ENCODE results near the gene RAPGEFL1. TPM values are rescaled to one million over a fixed set of nuclear protein-coding genes. Genes with fewer than 3 reads are reported as not detected.

RAPGEFL1 gene
- total RNA-seq, 1 donor from 2014 or later: 7.0 TPM

DNA sequence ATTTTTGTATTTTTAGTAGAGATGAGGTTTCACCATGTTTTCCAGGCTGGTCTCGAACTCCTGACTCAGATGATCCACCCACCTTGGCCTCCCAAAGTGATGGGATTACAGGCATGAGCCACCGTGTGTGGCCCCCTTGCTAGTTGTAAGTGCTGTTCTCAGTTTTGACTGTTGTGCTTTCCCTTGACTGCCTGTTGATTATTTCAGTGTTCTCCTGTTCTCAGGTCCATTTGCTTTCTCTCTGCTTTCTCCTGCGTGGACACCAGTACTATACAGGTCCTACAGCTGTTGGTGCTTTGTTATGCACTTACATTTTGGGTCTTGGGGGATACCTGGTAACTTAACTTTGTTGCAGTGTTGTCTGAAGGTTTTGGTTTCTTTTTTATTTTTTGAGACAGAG is 28.7 kb upstream of the RAPGEFL1 start:
- Histone ChIP-seq H3K9me3 (ENCODE audit: insufficient read depth, low read depth, low read length) (no peaks in the 10 kb centered on the region), H3K4me1 (ENCODE audit: insufficient read depth, low read length) (no peaks in the 10 kb centered on the region), H3K79me2 (ENCODE audit: insufficient read depth, low read length) (peaks cover 72% of the 10 kb centered on the region), H3K27me3 (ENCODE audit: insufficient read depth, low read length) (no peaks in the 10 kb centered on the region), H3K4me3 (ENCODE audit: insufficient read depth, low read depth, low read length) (no peak overlapping the region), H3K4me2 (ENCODE audit: low read length) (no peak overlapping the region), H2AFZ (ENCODE audit: low read depth, low read length) (no peak overlapping the region), H4K20me1 (ENCODE audit: insufficient read depth, low read length) (peaks cover 47% of the 10 kb centered on the region), H3K9ac (ENCODE audit: low read length) (no peak overlapping the region), H3K27ac (ENCODE audit: low read depth, low read length) (no peak overlapping the region), H3K36me3 (ENCODE audit: insufficient read depth, low read length) (peaks cover 31% of the 10 kb centered on the region)
- H3K36me3 Mint-ChIP-seq (ENCODE audit: low read depth, unreplicated experiment): peaks cover 21% of the 10 kb centered on the region
- H3K27me3 Mint-ChIP-seq (ENCODE audit: low read depth, unreplicated experiment): no peaks in the 10 kb centered on the region
- H3K27ac Mint-ChIP-seq (ENCODE audit: unreplicated experiment): no peak overlapping the region
- DNase-seq (ENCODE audit: low read depth): no peak
- no peak overlapping the region for H3K4me3 Mint-ChIP-seq (ENCODE audit: unreplicated experiment)
- no peak for FAIRE-seq
- TF ChIP-seq, protein P1, sequence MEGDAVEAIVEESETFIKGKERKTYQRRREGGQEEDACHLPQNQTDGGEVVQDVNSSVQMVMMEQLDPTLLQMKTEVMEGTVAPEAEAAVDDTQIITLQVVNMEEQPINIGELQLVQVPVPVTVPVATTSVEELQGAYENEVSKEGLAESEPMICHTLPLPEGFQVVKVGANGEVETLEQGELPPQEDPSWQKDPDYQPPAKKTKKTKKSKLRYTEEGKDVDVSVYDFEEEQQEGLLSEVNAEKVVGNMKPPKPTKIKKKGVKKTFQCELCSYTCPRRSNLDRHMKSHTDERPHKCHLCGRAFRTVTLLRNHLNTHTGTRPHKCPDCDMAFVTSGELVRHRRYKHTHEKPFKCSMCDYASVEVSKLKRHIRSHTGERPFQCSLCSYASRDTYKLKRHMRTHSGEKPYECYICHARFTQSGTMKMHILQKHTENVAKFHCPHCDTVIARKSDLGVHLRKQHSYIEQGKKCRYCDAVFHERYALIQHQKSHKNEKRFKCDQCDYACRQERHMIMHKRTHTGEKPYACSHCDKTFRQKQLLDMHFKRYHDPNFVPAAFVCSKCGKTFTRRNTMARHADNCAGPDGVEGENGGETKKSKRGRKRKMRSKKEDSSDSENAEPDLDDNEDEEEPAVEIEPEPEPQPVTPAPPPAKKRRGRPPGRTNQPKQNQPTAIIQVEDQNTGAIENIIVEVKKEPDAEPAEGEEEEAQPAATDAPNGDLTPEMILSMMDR (IDR thresholded peaks at IDR 0.05; ENCODE audit: insufficient read depth, low read depth, low read length): no peak
- TF ChIP-seq EZH2 (IDR thresholded peaks at IDR 0.05; ENCODE audit: insufficient read depth, low read length): no peak
- H3K9me3 Mint-ChIP-seq (ENCODE audit: unreplicated experiment): no peaks in the 10 kb centered on the region
- no peaks in the 10 kb centered on the region for H3K4me1 Mint-ChIP-seq (ENCODE audit: low read depth, unreplicated experiment)

- H3K27ac Mint-ChIP-seq (ENCODE audit: unreplicated experiment): no peak overlapping the region
- no peak for DNase-seq (ENCODE audit: low read depth)
- Histone ChIP-seq H3K9ac (ENCODE audit: low read length) (no peak overlapping the region), H3K4me3 (ENCODE audit: insufficient read depth, low read depth, low read length) (no peak overlapping the region), H3K4me2 (ENCODE audit: low read length) (no peak overlapping the region), H3K4me1 (ENCODE audit: insufficient read depth, low read length) (no peaks in the 10 kb centered on the region), H3K79me2 (ENCODE audit: insufficient read depth, low read length) (peaks cover 88% of the 10 kb centered on the region), H3K9me3 (ENCODE audit: insufficient read depth, low read depth, low read length) (no peaks in the 10 kb centered on the region), H3K36me3 (ENCODE audit: insufficient read depth, low read length) (peaks cover 38% of the 10 kb centered on the region), H3K27ac (ENCODE audit: low read depth, low read length) (no peak overlapping the region), H2AFZ (ENCODE audit: low read depth, low read length) (no peak overlapping the region), H4K20me1 (ENCODE audit: insufficient read depth, low read length) (peaks cover 55% of the 10 kb centered on the region), H3K27me3 (ENCODE audit: insufficient read depth, low read length) (no peaks in the 10 kb centered on the region)
- no peak overlapping the region for H3K4me3 Mint-ChIP-seq (ENCODE audit: unreplicated experiment)
- H3K4me1 Mint-ChIP-seq (ENCODE audit: low read depth, unreplicated experiment): no peaks in the 10 kb centered on the region
- H3K27me3 Mint-ChIP-seq (ENCODE audit: low read depth, unreplicated experiment): no peaks in the 10 kb centered on the region
- no peaks in the 10 kb centered on the region for H3K9me3 Mint-ChIP-seq (ENCODE audit: unreplicated experiment)
- H3K36me3 Mint-ChIP-seq (ENCODE audit: low read depth, unreplicated experiment): peaks cover 23% of the 10 kb centered on the region
- no peak for FAIRE-seq
- no peak for TF ChIP-seq EZH2 (IDR thresholded peaks at IDR 0.05; ENCODE audit: insufficient read depth, low read length)
- TF ChIP-seq, protein P1 (IDR thresholded peaks at IDR 0.05; ENCODE audit: insufficient read depth, low read depth, low read length): no peak
These were observed 27.0 kb upstream of the RAPGEFL1 start for GRCh38 chr17:40150276-40150675.

GRCh38 chr17:40151414-40151963 is 25.8 kb upstream of the RAPGEFL1 start:
- Histone ChIP-seq H4K20me1 (ENCODE audit: insufficient read depth, low read length) (peaks cover 61% of the 10 kb centered on the region), H3K27me3 (ENCODE audit: insufficient read depth, low read length) (no peaks in the 10 kb centered on the region), H3K79me2 (ENCODE audit: insufficient read depth, low read length) (peaks cover 91% of the 10 kb centered on the region), H3K9me3 (ENCODE audit: insufficient read depth, low read depth, low read length) (no peaks in the 10 kb centered on the region), H2AFZ (ENCODE audit: low read depth, low read length) (no peak overlapping the region), H3K4me2 (ENCODE audit: low read length) (no peak overlapping the region), H3K4me1 (ENCODE audit: insufficient read depth, low read length) (no peaks in the 10 kb centered on the region), H3K9ac (ENCODE audit: low read length) (no peak overlapping the region), H3K27ac (ENCODE audit: low read depth, low read length) (no peak overlapping the region), H3K36me3 (ENCODE audit: insufficient read depth, low read length) (peaks cover 38% of the 10 kb centered on the region), H3K4me3 (ENCODE audit: insufficient read depth, low read depth, low read length) (no peak overlapping the region)
- no peaks in the 10 kb centered on the region for H3K9me3 Mint-ChIP-seq (ENCODE audit: unreplicated experiment)
- FAIRE-seq (no peak), DNase-seq (ENCODE audit: low read depth) (no peak)
- no peaks in the 10 kb centered on the region for H3K4me1 Mint-ChIP-seq (ENCODE audit: low read depth, unreplicated experiment)
- TF ChIP-seq, protein P1 (IDR thresholded peaks at IDR 0.05; ENCODE audit: insufficient read depth, low read depth, low read length): no peak
- TF ChIP-seq EZH2 (IDR thresholded peaks at IDR 0.05; ENCODE audit: insufficient read depth, low read length): no peak
- no peak overlapping the region for H3K27ac Mint-ChIP-seq (ENCODE audit: unreplicated experiment)
- no peak overlapping the region for H3K4me3 Mint-ChIP-seq (ENCODE audit: unreplicated experiment)
- H3K36me3 Mint-ChIP-seq (ENCODE audit: low read depth, unreplicated experiment): peaks cover 19% of the 10 kb centered on the region
- no peaks in the 10 kb centered on the region for H3K27me3 Mint-ChIP-seq (ENCODE audit: low read depth, unreplicated experiment)

Data from astrocyte (in vitro differentiated cells and primary cell).